ENCODE data around the gene ZC3H12A.

ZC3H12A gene

GRCh38 chr1:37439349-37439995, 34.9 kb upstream of the ZC3H12A start:
- Histone ChIP-seq H3K27me3 (ENCODE audit: insufficient read depth, poor library complexity, severe bottlenecking) (peaks cover 6% of the 10 kb centered on the region), H3K27ac (replicated peaks) (no peak overlapping the region)
- DNase-seq (ENCODE audit: low read depth in 1 of 2, low spot score in 1 of 2), result no peak

GRCh38 chr1:37441490-37441889, 32.9 kb upstream of the ZC3H12A start:
- TF ChIP-seq, protein P1, sequence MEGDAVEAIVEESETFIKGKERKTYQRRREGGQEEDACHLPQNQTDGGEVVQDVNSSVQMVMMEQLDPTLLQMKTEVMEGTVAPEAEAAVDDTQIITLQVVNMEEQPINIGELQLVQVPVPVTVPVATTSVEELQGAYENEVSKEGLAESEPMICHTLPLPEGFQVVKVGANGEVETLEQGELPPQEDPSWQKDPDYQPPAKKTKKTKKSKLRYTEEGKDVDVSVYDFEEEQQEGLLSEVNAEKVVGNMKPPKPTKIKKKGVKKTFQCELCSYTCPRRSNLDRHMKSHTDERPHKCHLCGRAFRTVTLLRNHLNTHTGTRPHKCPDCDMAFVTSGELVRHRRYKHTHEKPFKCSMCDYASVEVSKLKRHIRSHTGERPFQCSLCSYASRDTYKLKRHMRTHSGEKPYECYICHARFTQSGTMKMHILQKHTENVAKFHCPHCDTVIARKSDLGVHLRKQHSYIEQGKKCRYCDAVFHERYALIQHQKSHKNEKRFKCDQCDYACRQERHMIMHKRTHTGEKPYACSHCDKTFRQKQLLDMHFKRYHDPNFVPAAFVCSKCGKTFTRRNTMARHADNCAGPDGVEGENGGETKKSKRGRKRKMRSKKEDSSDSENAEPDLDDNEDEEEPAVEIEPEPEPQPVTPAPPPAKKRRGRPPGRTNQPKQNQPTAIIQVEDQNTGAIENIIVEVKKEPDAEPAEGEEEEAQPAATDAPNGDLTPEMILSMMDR (IDR thresholded peaks at IDR 0.05; ENCODE audit: insufficient read depth, low read length), result no peak
- TF ChIP-seq SPI1 (IDR thresholded peaks at IDR 0.05; ENCODE audit: borderline replicate concordance, low read depth) (no peak), GABPA (IDR thresholded peaks at IDR 0.05; ENCODE audit: low read depth) (no peak), POLR2AphosphoS5 (IDR thresholded peaks at IDR 0.05; ENCODE audit: low read depth) (no peak), REST (IDR thresholded peaks at IDR 0.05; ENCODE audit: insufficient replicate concordance, low read depth) (no peak)
- no peaks in the 10 kb centered on the region for H3K27me3 ChIP-seq (ENCODE audit: insufficient read depth, poor library complexity, severe bottlenecking)
- no peak overlapping the region for H3K27ac ChIP-seq (replicated peaks)
- no peak overlapping the region for H3K4me3 ChIP-seq (replicated peaks; ENCODE audit: insufficient read depth, low read length)
- DNase-seq (ENCODE audit: low read depth in 1 of 2, low spot score in 1 of 2), result no peak

More at GRCh38 chr1:37439349-37439995, 34.9 kb upstream of the ZC3H12A start:
- no peak for TF ChIP-seq REST (IDR thresholded peaks at IDR 0.05; ENCODE audit: insufficient replicate concordance, low read depth)
- no peak for TF ChIP-seq SPI1 (IDR thresholded peaks at IDR 0.05; ENCODE audit: borderline replicate concordance, low read depth)
- TF ChIP-seq, protein P1 (IDR thresholded peaks at IDR 0.05; ENCODE audit: insufficient read depth, low read length), result no peak
- no peak for TF ChIP-seq GABPA (IDR thresholded peaks at IDR 0.05; ENCODE audit: low read depth)
- TF ChIP-seq POLR2AphosphoS5 (IDR thresholded peaks at IDR 0.05; ENCODE audit: low read depth), result no peak
- H3K4me3 ChIP-seq (replicated peaks; ENCODE audit: insufficient read depth, low read length), result no peak overlapping the region

GRCh38 chr1:37442139-37442538, 32.2 kb upstream of the ZC3H12A start:
- Histone ChIP-seq H3K27ac (replicated peaks) (no peak overlapping the region), H3K4me3 (replicated peaks; ENCODE audit: insufficient read depth, low read length) (no peak overlapping the region), H3K27me3 (ENCODE audit: insufficient read depth, poor library complexity, severe bottlenecking) (no peaks in the 10 kb centered on the region)
- DNase-seq (ENCODE audit: low read depth in 1 of 2, low spot score in 1 of 2), result no peak
- no peak for TF ChIP-seq REST (IDR thresholded peaks at IDR 0.05; ENCODE audit: insufficient replicate concordance, low read depth)
- no peak for TF ChIP-seq GABPA (IDR thresholded peaks at IDR 0.05; ENCODE audit: low read depth)
- TF ChIP-seq, protein P1 (IDR thresholded peaks at IDR 0.05; ENCODE audit: insufficient read depth, low read length), result no peak
- no peak for TF ChIP-seq SPI1 (IDR thresholded peaks at IDR 0.05; ENCODE audit: borderline replicate concordance, low read depth)
- TF ChIP-seq POLR2AphosphoS5 (IDR thresholded peaks at IDR 0.05; ENCODE audit: low read depth), result no peak
